Thyroid gland (tissue), 4 donors: Measurements from ENCODE around the gene SPAG17. TPM values are rescaled to one million over a fixed set of nuclear protein-coding genes. Genes with fewer than 3 reads are reported as not detected.

Source experiments
- DNase-seq, 2 donors: peaks; one replicate each; pipeline ENCODE4 v3.0.0-alpha.2; 2019
- H3K27ac ChIP-seq, 3 donors: fragments of 200-600 bp; sonication (generic); 1 replicate in 2 of 3; 2 replicates in 1 of 3; pipeline ENCODE4 v1.5.1; 2016 to 2019; ENCODE audit warnings: mild to moderate bottlenecking in 1 of 3, moderate library complexity in 1 of 3
- H3K27me3 ChIP-seq: fragments of 200-600 bp; sonication (generic); one replicate; pipeline ENCODE4 v1.5.1; 2019
- H3K36me3 ChIP-seq, 2 donors: fragments of 200-600 bp; sonication (generic); one replicate each; pipeline ENCODE4 v1.5.1; 2016 to 2019
- H3K4me1 ChIP-seq, 2 donors: fragments of 200-600 bp; sonication (generic); one replicate each; pipeline ENCODE4 v1.5.1; 2017 to 2019
- H3K4me3 ChIP-seq, 3 donors: fragments of 200-600 bp; sonication (generic); replicated peaks in 1 of 3; 1 replicate in 2 of 3; 2 replicates in 1 of 3; pipeline ENCODE4 v1.5.1; 2016; ENCODE audit warnings: mild to moderate bottlenecking in 1 of 3
- H3K9me3 ChIP-seq: fragments of 200-600 bp; sonication (generic); one replicate; pipeline ENCODE4 v1.5.1; 2017
- POLR2A ChIP-seq, 2 donors: fragments of 450-650 bp; IDR thresholded peaks; one replicate each; pipeline ENCODE4 v1.6.1; 2017; ENCODE audit warnings: antibody characterized with exemption in 2 of 2, mild to moderate bottlenecking in 2 of 2, moderate library complexity in 1 of 2
- WGBS, 2 donors: methylation state at CpG; one replicate each; pipeline ENCODE4 v1.1.5; 2017; 5-methylcytosine and 5-hydroxymethylcytosine counted together
- intact Hi-C: fragments of 100-400 bp; cut with DNase I; formaldehyde crosslinking; loops from one replicate; pipeline ENCODE4 v1.15.1; 2023
- total RNA-seq, 4 donors: library from RNA; depleted of rRNA; stranded (reverse); fragments of >200 nt; gene quantifications; one replicate each; pipeline ENCODE4 v1.2.3, GENCODE V29; 2016
- TF ChIP-seq, protein P1 (sequence below), 6 experiments: fragments of 200-600 bp in 3 of 6; fragments of 450-650 bp in 3 of 6; sonication (generic) in 3 of 6; IDR thresholded peaks; one replicate each; pipeline ENCODE4 v1.5.1; 2016 to 2019; ENCODE audit warnings: antibody characterized with exemption in 6 of 6, mild to moderate bottlenecking in 2 of 6, inconsistent platforms in 1 of 6, moderate library complexity in 1 of 6

The SPAG17 gene
- total RNA-seq, 4 donors from 2014 or later = 0.81 to 14.6 (median 8.5) TPM

DNA sequence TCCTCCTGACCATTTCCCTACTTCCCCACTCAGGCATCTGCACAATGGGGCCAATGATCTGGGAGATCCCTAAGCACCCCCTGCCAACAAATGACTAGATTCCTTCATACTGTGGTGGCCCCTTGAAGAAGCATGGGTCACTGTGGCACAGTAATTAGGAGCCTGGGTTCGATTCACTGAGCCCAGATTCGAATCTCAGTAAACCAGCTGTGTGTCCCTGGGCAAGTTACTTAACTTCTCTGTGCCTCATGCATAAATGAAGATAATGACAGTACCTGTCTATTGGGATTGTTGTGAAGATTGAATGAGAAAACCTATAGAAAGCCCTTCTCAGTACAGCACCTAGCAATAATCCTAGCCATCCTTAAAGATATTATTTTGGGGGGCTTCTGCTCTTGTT is 27.5 kb downstream of the SPAG17 start:
- no peak overlapping the region for H3K4me3 ChIP-seq
- TF ChIP-seq POLR2A (IDR thresholded peaks at IDR 0.05) = no peak
- TF ChIP-seq, protein P1, sequence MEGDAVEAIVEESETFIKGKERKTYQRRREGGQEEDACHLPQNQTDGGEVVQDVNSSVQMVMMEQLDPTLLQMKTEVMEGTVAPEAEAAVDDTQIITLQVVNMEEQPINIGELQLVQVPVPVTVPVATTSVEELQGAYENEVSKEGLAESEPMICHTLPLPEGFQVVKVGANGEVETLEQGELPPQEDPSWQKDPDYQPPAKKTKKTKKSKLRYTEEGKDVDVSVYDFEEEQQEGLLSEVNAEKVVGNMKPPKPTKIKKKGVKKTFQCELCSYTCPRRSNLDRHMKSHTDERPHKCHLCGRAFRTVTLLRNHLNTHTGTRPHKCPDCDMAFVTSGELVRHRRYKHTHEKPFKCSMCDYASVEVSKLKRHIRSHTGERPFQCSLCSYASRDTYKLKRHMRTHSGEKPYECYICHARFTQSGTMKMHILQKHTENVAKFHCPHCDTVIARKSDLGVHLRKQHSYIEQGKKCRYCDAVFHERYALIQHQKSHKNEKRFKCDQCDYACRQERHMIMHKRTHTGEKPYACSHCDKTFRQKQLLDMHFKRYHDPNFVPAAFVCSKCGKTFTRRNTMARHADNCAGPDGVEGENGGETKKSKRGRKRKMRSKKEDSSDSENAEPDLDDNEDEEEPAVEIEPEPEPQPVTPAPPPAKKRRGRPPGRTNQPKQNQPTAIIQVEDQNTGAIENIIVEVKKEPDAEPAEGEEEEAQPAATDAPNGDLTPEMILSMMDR (IDR thresholded peaks at IDR 0.05) = no peak
- no peaks in the 10 kb centered on the region for H3K27me3 ChIP-seq
- peaks cover 5 to 10% of the 10 kb centered on the region in 2 donors for H3K4me1 ChIP-seq
- 92 to 95% methylated on average over 2 of the region's 2 CpGs for WGBS, 2 donors
- no peaks in the 10 kb centered on the region for H3K36me3 ChIP-seq
- no peak for DNase-seq
- H3K27ac ChIP-seq = no peak overlapping the region
- intact Hi-C loops = loop anchor here (10.0 kb wide), 1 partner anchor 837 kb away; no protein-coding TSS in a partner anchor
- no peaks in the 10 kb centered on the region for H3K9me3 ChIP-seq

DNA sequence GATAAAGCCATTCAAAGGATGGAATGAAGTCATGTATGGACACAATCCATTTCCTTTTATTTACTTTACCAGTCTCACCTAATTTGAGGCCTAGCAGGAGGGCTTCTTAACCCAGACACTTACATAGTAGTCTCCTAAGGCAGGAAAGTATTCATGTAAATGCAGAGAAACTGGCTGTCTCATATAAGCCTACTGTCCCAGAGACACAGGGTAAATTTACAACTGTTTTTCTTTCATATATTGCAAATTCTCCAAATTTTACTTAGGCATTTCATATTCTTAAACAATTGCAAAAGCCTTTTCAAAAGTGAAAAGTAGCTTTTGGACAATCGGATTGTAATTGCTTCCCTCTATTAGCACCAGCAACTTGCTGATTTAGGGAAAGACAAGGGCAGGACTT is 29.9 kb downstream of the SPAG17 start:
- intact Hi-C loops = loop anchor here (10.0 kb wide), 1 partner anchor 840 kb away; no protein-coding TSS in a partner anchor
- H3K36me3 ChIP-seq = no peaks in the 10 kb centered on the region
- no peaks in the 10 kb centered on the region for H3K27me3 ChIP-seq
- TF ChIP-seq, protein P1 (IDR thresholded peaks at IDR 0.05) = no peak
- H3K4me1 ChIP-seq = peaks cover 5 to 10% of the 10 kb centered on the region in 2 donors
- no peak for DNase-seq
- no peak overlapping the region for H3K27ac ChIP-seq
- H3K9me3 ChIP-seq = no peaks in the 10 kb centered on the region
- H3K4me3 ChIP-seq = no peak overlapping the region
- 91 to 97% methylated on average over 1 of the region's 1 CpG for WGBS, 2 donors

DNA sequence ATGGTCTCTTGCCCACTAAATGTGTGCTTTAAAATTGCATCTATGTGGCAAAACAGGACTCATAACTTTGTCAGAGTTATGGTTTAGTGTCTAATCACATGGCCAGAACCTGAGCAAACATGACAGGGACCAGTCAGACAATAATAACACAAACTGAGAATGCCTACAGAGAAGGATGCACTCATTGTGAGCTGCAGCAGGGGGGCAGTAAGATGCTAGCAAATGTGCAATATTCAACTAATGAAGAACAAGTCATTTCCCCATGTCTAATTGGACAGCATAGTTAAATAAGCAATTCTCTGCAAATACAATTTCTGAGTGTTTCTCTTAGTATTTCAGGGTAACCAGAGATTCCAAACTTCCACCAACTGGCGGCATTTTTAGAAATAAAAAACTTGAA is 30.8 kb downstream of the SPAG17 start:
- H3K4me3 ChIP-seq = no peak overlapping the region
- peaks cover 4% of the 10 kb centered on the region in 2 donors for H3K4me1 ChIP-seq
- H3K27me3 ChIP-seq = no peaks in the 10 kb centered on the region
- 85 to 89% methylated on average over 1 of the region's 1 CpG for WGBS, 2 donors
- intact Hi-C loops = loop anchor here (10.0 kb wide), 1 partner anchor 841 kb away; no protein-coding TSS in a partner anchor
- no peaks in the 10 kb centered on the region for H3K36me3 ChIP-seq
- no peaks in the 10 kb centered on the region for H3K9me3 ChIP-seq
- DNase-seq = no peak
- no peak overlapping the region for H3K27ac ChIP-seq
- no peak for TF ChIP-seq POLR2A (IDR thresholded peaks at IDR 0.05)
- TF ChIP-seq, protein P1 (IDR thresholded peaks at IDR 0.05) = no peak

DNA sequence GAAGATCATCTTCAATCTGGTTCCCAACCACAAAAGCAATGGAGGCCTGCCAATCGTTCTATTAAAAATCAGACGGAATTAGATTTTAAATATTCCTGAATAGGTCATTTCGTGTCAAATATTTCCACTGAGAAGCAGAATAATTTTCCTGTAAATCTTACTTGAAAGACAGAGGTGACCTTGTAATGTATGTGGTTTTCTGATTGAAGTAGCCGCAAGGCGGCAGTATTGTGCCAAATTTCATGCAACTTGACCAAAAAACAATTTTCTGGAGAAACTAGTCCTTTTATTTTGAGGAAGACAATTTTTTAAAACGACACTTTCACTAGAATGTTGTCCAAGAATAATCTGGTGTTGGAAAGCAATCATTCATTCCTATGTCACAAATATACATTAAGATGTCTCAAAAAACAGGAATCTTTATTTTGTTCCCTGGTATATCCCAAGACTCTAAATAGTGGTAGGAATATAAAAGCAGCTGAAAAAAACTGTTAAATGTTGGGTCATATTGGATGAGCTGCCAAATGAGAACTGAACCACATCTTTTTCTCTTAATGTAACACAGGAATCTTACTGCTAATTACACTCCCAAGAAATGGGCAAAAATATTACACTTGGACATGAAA is 33.6 kb downstream of the SPAG17 start:
- H3K9me3 ChIP-seq = no peaks in the 10 kb centered on the region
- no peaks in the 10 kb centered on the region for H3K27me3 ChIP-seq
- peak; percentile 67 to 78 for DNase-seq
- H3K36me3 ChIP-seq = no peaks in the 10 kb centered on the region
- H3K4me1 ChIP-seq = peaks cover 0 to 5% of the 10 kb centered on the region in 2 donors
- H3K27ac ChIP-seq = no peak overlapping the region
- intact Hi-C loops = loop anchor here (10.0 kb wide), 1 partner anchor 843 kb away; no protein-coding TSS in a partner anchor
- no peak overlapping the region for H3K4me3 ChIP-seq
- no peak for TF ChIP-seq POLR2A (IDR thresholded peaks at IDR 0.05)
- TF ChIP-seq, protein P1 (IDR thresholded peaks at IDR 0.05) = peak; percentile 22 to 79 (median 57)
- WGBS, 2 donors = 1% methylated on average over 6 of the region's 6 CpGs

DNA sequence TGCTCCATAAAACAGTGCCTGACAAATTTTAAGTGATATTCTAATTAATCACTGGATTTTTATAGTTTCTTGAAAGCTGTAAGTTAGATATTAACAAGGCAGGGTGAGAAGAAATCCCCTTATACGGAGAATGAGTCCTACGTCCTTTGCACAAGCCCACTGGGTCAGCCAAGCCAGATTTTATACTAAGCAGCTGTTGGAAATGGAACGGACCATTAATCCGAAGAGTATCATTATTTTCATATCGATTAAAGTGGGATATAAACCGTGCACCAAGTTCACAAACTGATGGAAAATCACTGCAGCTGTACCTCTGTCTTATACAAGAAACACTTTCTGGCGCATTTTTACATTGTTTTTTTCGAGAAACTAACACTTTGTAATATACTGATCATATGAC is 35.2 kb downstream of the SPAG17 start:
- no peaks in the 10 kb centered on the region for H3K27me3 ChIP-seq
- no peak for DNase-seq
- intact Hi-C loops = loop anchor here (10.0 kb wide), 1 partner anchor 845 kb away; no protein-coding TSS in a partner anchor
- H3K4me1 ChIP-seq = peaks cover 0 to 5% of the 10 kb centered on the region in 2 donors
- TF ChIP-seq, protein P1 (IDR thresholded peaks at IDR 0.05) = no peak
- no peak for TF ChIP-seq POLR2A (IDR thresholded peaks at IDR 0.05)
- H3K36me3 ChIP-seq = no peaks in the 10 kb centered on the region
- no peak overlapping the region for H3K4me3 ChIP-seq
- WGBS, 2 donors = 93 to 94% methylated on average over 8 of the region's 8 CpGs
- H3K9me3 ChIP-seq = no peaks in the 10 kb centered on the region
- no peak overlapping the region for H3K27ac ChIP-seq
